H1 (cell line): ENCODE data around the gene DDC. TPM values are rescaled to one million over a fixed set of nuclear protein-coding genes. Genes with fewer than 3 reads are reported as not detected.

Experiments
- CTCF ChIA-PET: fragments of 300-600 bp; sonication (Branson Sonifier 250); formaldehyde crosslinking; loops from one replicate; lab custom pipeline; 2021; ENCODE audit not compliant: partially characterized antibody; lab: Charles Lee
- POLR2A ChIA-PET: fragments of 300-600 bp; sonication (Branson Sonifier 250); formaldehyde crosslinking; loops from one replicate; lab custom pipeline; 2021; ENCODE audit warnings: inconsistent platforms; ENCODE audit not compliant: partially characterized antibody; lab: Charles Lee
- DNase-seq, 2 experiments: peaks; one replicate each; pipeline versions ENCODE4 v3.0.0 to v3.0.0-alpha.2; 2010 to 2022; ENCODE audit warnings: low spot score in 2 of 2, low read depth in 1 of 2, mixed read lengths in 1 of 2
- FAIRE-seq: peaks from 2 replicates; lab custom pipeline; 2011; peaks lifted over from hg19 to GRCh38; lab: Jason Lieb, UNC
- H2AFZ ChIP-seq: 2 replicates; pipeline ENCODE4 v1.8.1; 2012; ENCODE audit warnings: low read length, inconsistent platforms
- H2AK5ac ChIP-seq: 2 replicates; pipeline ENCODE4 v1.6.1; 2013; ENCODE audit warnings: low read depth, low read length
- H2BK120ac ChIP-seq: replicated peaks from 2 replicates; pipeline ENCODE3; 2013; ENCODE audit warnings: low read depth, low read length, inconsistent platforms
- H2BK12ac ChIP-seq: 2 replicates; pipeline ENCODE4 v1.6.1; 2013; ENCODE audit warnings: low read depth, low read length
- H2BK15ac ChIP-seq: 2 replicates; pipeline ENCODE4 v1.6.1; 2013; ENCODE audit warnings: low read length
- H2BK20ac ChIP-seq: 2 replicates; pipeline ENCODE4 v1.6.1; 2013; ENCODE audit warnings: low read length
- H2BK5ac ChIP-seq: 2 replicates; pipeline ENCODE4 v1.6.1; 2013; ENCODE audit warnings: low read depth, low read length
- H3K14ac ChIP-seq: 2 replicates; pipeline ENCODE4 v1.6.1; 2013; ENCODE audit warnings: inconsistent platforms; ENCODE audit not compliant: insufficient read length
- H3K18ac ChIP-seq: 2 replicates; pipeline ENCODE4 v1.6.1; 2013; ENCODE audit warnings: low read length; ENCODE audit errors: extremely low read depth
- H3K23ac ChIP-seq: 2 replicates; pipeline ENCODE4 v1.6.1; 2013; ENCODE audit warnings: inconsistent platforms; ENCODE audit not compliant: insufficient read length
- H3K23me2 ChIP-seq: 2 replicates; pipeline ENCODE4 v1.6.1; 2013; ENCODE audit warnings: low read depth, low read length
- H3K27ac ChIP-seq: 2 replicates; pipeline ENCODE4 v1.6.1; 2011; ENCODE audit warnings: low read depth, low read length, inconsistent platforms
- H3K27me3 ChIP-seq, 4 experiments: replicated peaks in 1 of 4; 1 replicate in 1 of 4; 2 replicates in 3 of 4; pipeline versions ENCODE4 v1.6.1 to v1.8.1; 2011 to 2013; ENCODE audit warnings: low read length in 3 of 4, mild to moderate bottlenecking in 3 of 4, inconsistent platforms in 2 of 4, mixed read lengths in 2 of 4, moderate library complexity in 1 of 4; ENCODE audit not compliant: control insufficient read depth in 3 of 4, insufficient read depth in 3 of 4; ENCODE audit errors: extremely low read depth in 1 of 4
- H3K36me3 ChIP-seq, 4 experiments: 2 replicates each; pipeline versions ENCODE4 v1.6.1 to v1.8.1; 2011 to 2013; ENCODE audit warnings: mild to moderate bottlenecking in 4 of 4, low read length in 3 of 4, moderate library complexity in 2 of 4, control low read depth in 1 of 4, inconsistent platforms in 1 of 4; ENCODE audit not compliant: insufficient read depth in 4 of 4, control insufficient read depth in 2 of 4
- H3K4ac ChIP-seq: replicated peaks from 2 replicates; pipeline ENCODE3; 2013; ENCODE audit warnings: low read length, low read depth, mixed read lengths, inconsistent platforms; ENCODE audit not compliant: insufficient read length
- H3K4me1 ChIP-seq, 4 experiments: replicated peaks in 1 of 4; 1 replicate in 1 of 4; 2 replicates in 3 of 4; pipeline versions ENCODE4 v1.6.1 to v1.8.1; 2011 to 2013; ENCODE audit warnings: low read length in 3 of 4, inconsistent platforms in 2 of 4, mixed read lengths in 1 of 4; ENCODE audit not compliant: insufficient read depth in 4 of 4, control insufficient read depth in 3 of 4
- H3K4me2 ChIP-seq, 2 experiments: 2 replicates each; pipeline versions ENCODE4 v1.6.1 to v1.8.1; 2011 to 2013; ENCODE audit warnings: low read depth in 2 of 2, low read length in 2 of 2, control low read depth in 1 of 2, inconsistent platforms in 1 of 2, mild to moderate bottlenecking in 1 of 2; ENCODE audit not compliant: insufficient read depth in 1 of 2
- H3K4me3 ChIP-seq, 4 experiments: fragments of 200-600, 300-600 bp in 1 of 4; sonication (generic), shearing (Covaris generic), sonication (Bioruptor Twin) in 1 of 4; 2 replicates each; pipeline versions ENCODE4 v1.5.1 to v1.8.1; 2011 to 2016; ENCODE audit warnings: low read length in 4 of 4, low read depth in 3 of 4, control low read depth in 2 of 4, inconsistent platforms in 2 of 4, mild to moderate bottlenecking in 2 of 4, mixed read lengths in 1 of 4, moderate library complexity in 1 of 4; ENCODE audit not compliant: insufficient read depth in 2 of 4; ENCODE audit errors: extremely low read depth in 1 of 4
- H3K56ac ChIP-seq: replicated peaks from 2 replicates; pipeline ENCODE3; 2013; ENCODE audit warnings: low read depth, mild to moderate bottlenecking, mixed read lengths, low read length, inconsistent platforms; ENCODE audit not compliant: insufficient read length
- H3K79me1 ChIP-seq: 2 replicates; pipeline ENCODE4 v1.6.1; 2013; ENCODE audit warnings: low read depth, low read length, control low read depth
- H3K79me2 ChIP-seq, 2 experiments: 2 replicates each; pipeline versions ENCODE4 v1.6.1 to v1.8.1; 2012 to 2013; ENCODE audit warnings: low read length in 2 of 2, mild to moderate bottlenecking in 2 of 2, inconsistent platforms in 1 of 2; ENCODE audit not compliant: insufficient read depth in 2 of 2, control insufficient read depth in 1 of 2
- H3K9ac ChIP-seq, 4 experiments: replicated peaks in 1 of 4; 1 replicate in 1 of 4; 2 replicates in 3 of 4; pipeline versions ENCODE4 v1.6.1 to v1.8.1; 2011 to 2013; ENCODE audit warnings: low read depth in 3 of 4, low read length in 3 of 4, control low read depth in 2 of 4, mild to moderate bottlenecking in 2 of 4, moderate library complexity in 2 of 4, inconsistent platforms in 1 of 4; ENCODE audit errors: extremely low read depth in 1 of 4
- H3K9me3 ChIP-seq, 2 experiments: 2 replicates each; pipeline versions ENCODE4 v1.6.1 to v1.8.1; 2012 to 2013; ENCODE audit warnings: mild to moderate bottlenecking in 2 of 2, moderate library complexity in 2 of 2, control low read depth in 1 of 2, inconsistent platforms in 1 of 2, low read depth in 1 of 2, low read length in 1 of 2, mixed read lengths in 1 of 2; ENCODE audit not compliant: insufficient read depth in 2 of 2
- H4K20me1 ChIP-seq, 2 experiments: replicated peaks in 1 of 2; 2 replicates each; pipeline versions ENCODE3 to v1.8.1; 2011 to 2013; ENCODE audit warnings: inconsistent platforms in 2 of 2, low read length in 2 of 2, mild to moderate bottlenecking in 1 of 2; ENCODE audit not compliant: insufficient read depth in 2 of 2, control insufficient read depth in 1 of 2
- H4K5ac ChIP-seq: 2 replicates; pipeline ENCODE4 v1.6.1; 2013; ENCODE audit warnings: low read length, low read depth, mixed read lengths, inconsistent platforms; ENCODE audit not compliant: insufficient read length
- H4K8ac ChIP-seq: 2 replicates; pipeline ENCODE4 v1.8.0; 2013; ENCODE audit warnings: mild to moderate bottlenecking, moderate library complexity, low read length, inconsistent platforms; ENCODE audit not compliant: insufficient read depth; ENCODE audit errors: extremely low read depth
- H4K91ac ChIP-seq: replicated peaks from 2 replicates; pipeline ENCODE3; 2013; ENCODE audit warnings: low read length, mixed read lengths, inconsistent platforms; ENCODE audit not compliant: insufficient read length
- CTBP2 ChIP-seq: IDR thresholded peaks from 2 replicates; pipeline ENCODE4 v1.7.0; 2011; ENCODE audit warnings: borderline replicate concordance, mild to moderate bottlenecking, moderate library complexity, mixed read lengths, low read length; ENCODE audit not compliant: insufficient read depth, insufficient read length
- WGBS, 2 experiments: shearing (Covaris generic) in 1 of 2; methylation state at CpG; one replicate each; pipeline versions ENCODE4 v1.1.6 to v1.1.7; 2013 to 2015; ENCODE audit warnings: low lambda C conversion rate in 2 of 2, mixed read lengths in 2 of 2, inconsistent platforms in 1 of 2, low coverage in 1 of 2, missing lambda C conversion rate in 1 of 2; ENCODE audit not compliant: insufficient replicate concordance in 2 of 2, insufficient coverage in 1 of 2, insufficient read length in 1 of 2; ENCODE audit errors: extremely low coverage in 1 of 2, missing lambda C conversion rate in 1 of 2; 5-methylcytosine and 5-hydroxymethylcytosine counted together
- polyA plus RNA-seq, 7 experiments: library from polyadenylated mRNA; depleted of rRNA in 3 of 7; stranded (reverse) in 5 of 7; unstranded in 2 of 7; fragments of >200 nt in 5 of 7; fragments of 200-250 nt in 2 of 7; gene quantifications; 1 replicate in 5 of 7; 2 replicates in 1 of 7; 4 replicates in 1 of 7; pipeline versions ENCODE4 v1.2.1 to v1.2.3, GENCODE V29; 2011 to 2013; ENCODE audit warnings: missing spikeins in 2 of 7, mixed read lengths in 2 of 7
- total RNA-seq: library from RNA; stranded (reverse); fragmentation: NEBNext Ultra II Directional; extraction: Animal tissue kit (Norgen Biotek cat#: 25700); gene quantifications from 2 replicates; pipeline ENCODE4 v1.2.1, GENCODE V29; 2021

DDC gene
- total and polyA plus RNA-seq, 2 of the 8 experiments (the other 6 are each of a cell fraction or from before 2014, with no cell fraction given): 0.05 TPM; not detected in 1

- no peak for DNase-seq
- H3K27me3 ChIP-seq: peaks cover 0 to 12% (median 6%) of the 10 kb centered on the region in 4 experiments; a peak in 6 of 7 replicates
- H4K5ac ChIP-seq: no peak overlapping the region
- no peak overlapping the region for H4K8ac ChIP-seq
- no peak overlapping the region for H3K18ac ChIP-seq
- FAIRE-seq: no peak
- no peak overlapping the region for H3K4me2 ChIP-seq
- no peak overlapping the region for H2AFZ ChIP-seq
- no peak overlapping the region for H3K4ac ChIP-seq
- no peaks in the 10 kb centered on the region for H3K9me3 ChIP-seq
- no peak overlapping the region for H3K56ac ChIP-seq
- H2BK5ac ChIP-seq: no peak overlapping the region
- H2BK15ac ChIP-seq: no peak overlapping the region
- H2BK20ac ChIP-seq: no peak overlapping the region
- POLR2A ChIA-PET: no interaction called here
- no peak for TF ChIP-seq CTBP2
- H3K27ac ChIP-seq: no peak overlapping the region
- no peak overlapping the region for H3K23ac ChIP-seq
- H3K36me3 ChIP-seq: no peaks in the 10 kb centered on the region
- CTCF ChIA-PET: interaction anchor here (1.5 kb wide), 1 partner anchor 117 kb away, joined by 4 read pairs; no protein-coding TSS in a partner anchor
- H2BK12ac ChIP-seq: no peak overlapping the region
- no peak overlapping the region for H2BK120ac ChIP-seq
- no peaks in the 10 kb centered on the region for H3K23me2 ChIP-seq
- no peaks in the 10 kb centered on the region for H3K79me2 ChIP-seq
- no peak overlapping the region for H2AK5ac ChIP-seq
- H4K91ac ChIP-seq: no peak overlapping the region
- 88% methylated on average over 7 of the region's 7 CpGs; no CpG with 5 or more reads in 1 of the 2 experiments for WGBS, 2 experiments
- H3K4me1 ChIP-seq: peaks cover 0 to 3% (median 0%) of the 10 kb centered on the region in 4 experiments; a peak in 3 of 7 replicates
- H4K20me1 ChIP-seq: no peaks in the 10 kb centered on the region
- H3K79me1 ChIP-seq: no peaks in the 10 kb centered on the region
- H3K14ac ChIP-seq: no peak overlapping the region
- no peak overlapping the region for H3K4me3 ChIP-seq
- no peak overlapping the region for H3K9ac ChIP-seq
Measured at GRCh38 chr7:50472427-50472826, 92.8 kb downstream of the DDC start.
